ENCODE measurements around the gene RBM23. TPM values are rescaled to one million over a fixed set of nuclear protein-coding genes. Genes with fewer than 3 reads are reported as not detected.
A peak's percentile ranks its signal among the peaks of the same experiment; 100 is the strongest.

RBM23 gene
- total RNA-seq, 1 donor from 2014 or later: 42.1 TPM

- peak; percentile 75 for DNase-seq
- TF ChIP-seq, protein P1, sequence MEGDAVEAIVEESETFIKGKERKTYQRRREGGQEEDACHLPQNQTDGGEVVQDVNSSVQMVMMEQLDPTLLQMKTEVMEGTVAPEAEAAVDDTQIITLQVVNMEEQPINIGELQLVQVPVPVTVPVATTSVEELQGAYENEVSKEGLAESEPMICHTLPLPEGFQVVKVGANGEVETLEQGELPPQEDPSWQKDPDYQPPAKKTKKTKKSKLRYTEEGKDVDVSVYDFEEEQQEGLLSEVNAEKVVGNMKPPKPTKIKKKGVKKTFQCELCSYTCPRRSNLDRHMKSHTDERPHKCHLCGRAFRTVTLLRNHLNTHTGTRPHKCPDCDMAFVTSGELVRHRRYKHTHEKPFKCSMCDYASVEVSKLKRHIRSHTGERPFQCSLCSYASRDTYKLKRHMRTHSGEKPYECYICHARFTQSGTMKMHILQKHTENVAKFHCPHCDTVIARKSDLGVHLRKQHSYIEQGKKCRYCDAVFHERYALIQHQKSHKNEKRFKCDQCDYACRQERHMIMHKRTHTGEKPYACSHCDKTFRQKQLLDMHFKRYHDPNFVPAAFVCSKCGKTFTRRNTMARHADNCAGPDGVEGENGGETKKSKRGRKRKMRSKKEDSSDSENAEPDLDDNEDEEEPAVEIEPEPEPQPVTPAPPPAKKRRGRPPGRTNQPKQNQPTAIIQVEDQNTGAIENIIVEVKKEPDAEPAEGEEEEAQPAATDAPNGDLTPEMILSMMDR (IDR thresholded peaks at IDR 0.05; ENCODE audit: borderline replicate concordance): peak; percentile 91
- H3K4me3 ChIP-seq: peak overlapping the region; percentile 97
- H3K9me3 ChIP-seq (replicated peaks): no peaks in the 10 kb centered on the region
- peak overlapping the region; percentile 99 for H3K27ac ChIP-seq (replicated peaks)
- H3K27me3 ChIP-seq (ENCODE audit: low read depth): no peaks in the 10 kb centered on the region
- peaks cover 42% of the 10 kb centered on the region for H3K36me3 ChIP-seq
- intact Hi-C loops (cut with micrococcal nuclease): no loop called here
- peaks cover 52% of the 10 kb centered on the region for H3K4me1 ChIP-seq
Measured at GRCh38 chr14:22872033-22872832, 46.7 kb downstream of the RBM23 start.

GRCh38 chr14:22871224-22872032 is 47.5 kb downstream of the RBM23 start, which contains the start of gene LRP10:
Gene LRP10, plus strand, starts transcription at chr14:22871740. Its CDS starts 564 bp downstream, at chr14:22872304.
- Histone ChIP-seq H3K4me1 (peaks cover 51% of the 10 kb centered on the region), H3K27ac (replicated peaks) (peak within 1 kb of the TSS; percentile 99), H3K9me3 (replicated peaks) (no peaks in the 10 kb centered on the region), H3K36me3 (peaks cover 34% of the 10 kb centered on the region), H3K4me3 (peak within 1 kb of the TSS; percentile 97), H3K27me3 (ENCODE audit: low read depth) (no peaks in the 10 kb centered on the region)
- DNase-seq: peak; percentile 92
- intact Hi-C loops (cut with micrococcal nuclease): no loop called here
- TF ChIP-seq, protein P1 (IDR thresholded peaks at IDR 0.05; ENCODE audit: borderline replicate concordance): no peak

DNA sequence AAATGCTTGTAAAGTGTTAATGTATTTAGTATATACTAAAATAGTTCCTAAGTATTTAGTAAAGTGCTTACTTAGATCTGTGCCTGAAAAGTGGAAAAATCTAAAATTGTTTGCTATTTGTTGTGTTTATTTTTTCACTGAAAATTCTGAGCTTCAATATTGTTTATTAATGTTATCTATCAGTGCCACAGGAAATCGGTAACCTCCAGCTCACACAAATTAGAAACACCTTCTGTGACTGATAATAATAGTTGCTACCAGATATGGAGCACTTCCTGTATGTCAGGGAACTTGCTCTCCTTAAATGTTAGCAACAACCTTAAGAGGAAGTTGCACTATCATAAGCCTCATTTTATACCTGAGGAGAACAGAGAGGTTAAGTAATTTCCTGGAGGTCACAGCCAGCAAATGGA is 48.1 kb downstream of the RBM23 start:
- Histone ChIP-seq H3K4me3 (peak overlapping the region; percentile 97), H3K4me1 (peaks cover 44% of the 10 kb centered on the region), H3K36me3 (peaks cover 28% of the 10 kb centered on the region), H3K9me3 (replicated peaks) (no peaks in the 10 kb centered on the region), H3K27ac (replicated peaks) (peak overlapping the region; percentile 99), H3K27me3 (ENCODE audit: low read depth) (no peaks in the 10 kb centered on the region)
- intact Hi-C loops (cut with micrococcal nuclease): no loop called here
- TF ChIP-seq, protein P1 (IDR thresholded peaks at IDR 0.05; ENCODE audit: borderline replicate concordance): no peak
- DNase-seq: no peak

DNA sequence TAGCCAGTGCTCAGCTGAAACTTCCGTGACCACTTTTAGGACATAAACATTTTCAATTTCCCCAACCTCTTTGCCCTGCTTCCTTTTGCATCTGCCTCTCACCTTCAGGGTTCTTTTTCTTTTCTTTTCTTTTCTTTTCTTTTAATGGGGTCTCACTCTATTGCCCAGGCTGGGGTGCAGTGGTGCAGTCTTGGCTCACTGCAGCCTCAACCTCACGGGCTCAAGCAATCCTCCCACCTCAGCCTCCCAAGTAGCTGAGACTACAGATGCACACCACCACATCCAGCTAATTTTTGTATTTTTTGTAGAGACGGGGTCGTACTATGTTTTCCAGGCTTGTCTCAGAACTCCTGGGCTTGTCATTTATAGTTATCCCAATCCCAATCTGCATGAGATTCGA is 52.1 kb downstream of the RBM23 start:
- intact Hi-C loops (cut with micrococcal nuclease): no loop called here
- no peaks in the 10 kb centered on the region for H3K36me3 ChIP-seq
- H3K4me3 ChIP-seq: no peak overlapping the region
- peaks cover 14% of the 10 kb centered on the region for H3K4me1 ChIP-seq
- no peak for DNase-seq
- TF ChIP-seq, protein P1 (IDR thresholded peaks at IDR 0.05; ENCODE audit: borderline replicate concordance): no peak
- H3K27ac ChIP-seq (replicated peaks): no peak overlapping the region
- H3K27me3 ChIP-seq (ENCODE audit: low read depth): no peaks in the 10 kb centered on the region
- no peaks in the 10 kb centered on the region for H3K9me3 ChIP-seq (replicated peaks)

Measured in left ventricle myocardium inferior (tissue), 1 donor.